ENCODE data around the gene CHMP1A. TPM values are rescaled to one million over a fixed set of nuclear protein-coding genes. Genes with fewer than 3 reads are reported as not detected.

CHMP1A gene
- total and polyA plus RNA-seq, 2 of the 8 experiments (the other 6 are each of a cell fraction or from before 2014, with no cell fraction given), result 64.4 to 75.8 TPM

- TF ChIP-seq TEAD4 (IDR thresholded peaks at IDR 0.05; ENCODE audit: low read depth, low read length) (no peak), ZNF274 (IDR thresholded peaks at IDR 0.05; ENCODE audit: borderline replicate concordance, extremely low read depth, low read length) (no peak), JUND (IDR thresholded peaks at IDR 0.05; ENCODE audit: low read length) (no peak), CREB1 (IDR thresholded peaks at IDR 0.05) (peak; percentile 51; the same call in 1 of the 2 replicates), ASH2L (IDR thresholded peaks at IDR 0.05; ENCODE audit: low read length) (no peak), YY1 (IDR thresholded peaks at IDR 0.05; ENCODE audit: low read depth, low read length) (no peak), GABPA (IDR thresholded peaks at IDR 0.05; ENCODE audit: borderline replicate concordance, insufficient read depth, low read length) (no peak), TCF12 (IDR thresholded peaks at IDR 0.05; ENCODE audit: low read depth, low read length) (no peak), TAF7 (optimal IDR thresholded peaks at IDR 0.05; ENCODE audit: borderline replicate concordance, low read depth, low read length) (no peak), NANOG (IDR thresholded peaks at IDR 0.05; ENCODE audit: insufficient read depth, low read depth, low read length, poor library complexity, severe bottlenecking) (no peak), CTCF (IDR thresholded peaks at IDR 0.05; ENCODE audit: control extremely low read depth in 1 of 3, insufficient read depth in 1 of 3, low read depth in 1 of 3, low read length in 3 of 3) (peak; percentile 46 to 66 (median 53)), ATF3 (IDR thresholded peaks at IDR 0.05; ENCODE audit: insufficient read depth, low read depth, low read length) (no peak), SAP30 (IDR thresholded peaks at IDR 0.05; ENCODE audit: insufficient read depth, insufficient replicate concordance, low read length) (no peak), KDM4A (IDR thresholded peaks at IDR 0.05; ENCODE audit: low read depth, low read length, severe bottlenecking) (peak; percentile 31), SUZ12 (IDR thresholded peaks at IDR 0.05; ENCODE audit: low read length) (no peak), SP4 (IDR thresholded peaks at IDR 0.05; ENCODE audit: low read length) (no peak), CBX8 (IDR thresholded peaks at IDR 0.05; ENCODE audit: borderline replicate concordance, low read depth, low read length) (no peak), POLR2AphosphoS5 (IDR thresholded peaks at IDR 0.05; ENCODE audit: low read depth, low read length) (no peak), KDM5A (IDR thresholded peaks at IDR 0.05; ENCODE audit: low read length) (no peak), FOSL1 (IDR thresholded peaks at IDR 0.05; ENCODE audit: insufficient read depth, low read depth, low read length) (no peak), EP300 (IDR thresholded peaks at IDR 0.05; ENCODE audit: borderline replicate concordance in 1 of 2, low read depth in 2 of 2, low read length in 2 of 2) (no peak)
Measured at GRCh38 chr16:89700649-89701424, 43.3 kb upstream of the CHMP1A start (continued).

Measured in H1 (cell line).